ENCODE measurements around the gene PSMD11. TPM values are rescaled to one million over a fixed set of nuclear protein-coding genes. Genes with fewer than 3 reads are reported as not detected.
"Not testable (repeated sequence)": the region's sequence is repeated elsewhere in the genome, so short reads cannot be mapped to it uniquely, and the experiment has no call there.

PSMD11 gene
- polyA plus RNA-seq, 1 donor (not counting 4 experiments of a cell fraction or from before 2014, with no cell fraction given): 103 TPM

GRCh38 chr17:32449963-32450362 lies 5.7 kb downstream of the PSMD11 start:
- H2AFZ ChIP-seq (ENCODE audit: control insufficient read depth, low read length): no peak overlapping the region
- no peaks in the 10 kb centered on the region for H3K9me3 ChIP-seq (ENCODE audit: control insufficient read depth, low read depth, low read length)
- H3K79me2 ChIP-seq (ENCODE audit: control insufficient read depth, insufficient read depth, low read length): peaks cover 92% of the 10 kb centered on the region
- H3K4me3 ChIP-seq (ENCODE audit: control insufficient read depth in 2 of 3, extremely low read depth in 1 of 3, insufficient read depth in 2 of 3, low read depth in 1 of 3, low read length in 3 of 3): no peak overlapping the region
- H3K4me2 ChIP-seq (ENCODE audit: control insufficient read depth, extremely low read depth, insufficient read depth, low read depth, low read length): no peak overlapping the region
- no peak overlapping the region for H3K27ac ChIP-seq (ENCODE audit: control insufficient read depth, insufficient read depth, low read length)
- H3K27me3 ChIP-seq (ENCODE audit: control insufficient read depth, extremely low read depth, insufficient read depth, low read length): no peaks in the 10 kb centered on the region
- peaks cover 10% of the 10 kb centered on the region for H4K20me1 ChIP-seq (ENCODE audit: control insufficient read depth, extremely low read depth, insufficient read depth, low read length)
- TF ChIP-seq EZH2 (IDR thresholded peaks at IDR 0.05; ENCODE audit: low read length): no peak
- TF ChIP-seq, protein P1, sequence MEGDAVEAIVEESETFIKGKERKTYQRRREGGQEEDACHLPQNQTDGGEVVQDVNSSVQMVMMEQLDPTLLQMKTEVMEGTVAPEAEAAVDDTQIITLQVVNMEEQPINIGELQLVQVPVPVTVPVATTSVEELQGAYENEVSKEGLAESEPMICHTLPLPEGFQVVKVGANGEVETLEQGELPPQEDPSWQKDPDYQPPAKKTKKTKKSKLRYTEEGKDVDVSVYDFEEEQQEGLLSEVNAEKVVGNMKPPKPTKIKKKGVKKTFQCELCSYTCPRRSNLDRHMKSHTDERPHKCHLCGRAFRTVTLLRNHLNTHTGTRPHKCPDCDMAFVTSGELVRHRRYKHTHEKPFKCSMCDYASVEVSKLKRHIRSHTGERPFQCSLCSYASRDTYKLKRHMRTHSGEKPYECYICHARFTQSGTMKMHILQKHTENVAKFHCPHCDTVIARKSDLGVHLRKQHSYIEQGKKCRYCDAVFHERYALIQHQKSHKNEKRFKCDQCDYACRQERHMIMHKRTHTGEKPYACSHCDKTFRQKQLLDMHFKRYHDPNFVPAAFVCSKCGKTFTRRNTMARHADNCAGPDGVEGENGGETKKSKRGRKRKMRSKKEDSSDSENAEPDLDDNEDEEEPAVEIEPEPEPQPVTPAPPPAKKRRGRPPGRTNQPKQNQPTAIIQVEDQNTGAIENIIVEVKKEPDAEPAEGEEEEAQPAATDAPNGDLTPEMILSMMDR (optimal IDR thresholded peaks at IDR 0.05 in 1 of 3, IDR thresholded peaks at IDR 0.05 in 1 of 3, conservative IDR thresholded peaks at IDR 0.05 in 1 of 3; ENCODE audit: extremely low read depth in 1 of 3, insufficient read depth in 2 of 3, low read length in 3 of 3): no peak
- no peaks in the 10 kb centered on the region for H3K9me1 ChIP-seq (ENCODE audit: control insufficient read depth, extremely low read depth, insufficient read depth, low read length)
- H3K4me1 ChIP-seq (ENCODE audit: control insufficient read depth, extremely low read depth, insufficient read depth, low read length): peaks cover 11% of the 10 kb centered on the region
- H3K36me3 ChIP-seq (ENCODE audit: control insufficient read depth in 2 of 2, extremely low read depth in 1 of 2, insufficient read depth in 2 of 2, low read length in 2 of 2): peaks cover 21 to 32% of the 10 kb centered on the region in 2 experiments
- dilution Hi-C loops (cut with MboI; ENCODE audit: extremely low pct_ligation_motif_present, low sequenced_read_pairs): no loop called here
- DNase-seq (ENCODE audit: low read depth, low spot score) (no peak), FAIRE-seq (no peak)
- no peak overlapping the region for H3K9ac ChIP-seq (ENCODE audit: control insufficient read depth, extremely low read depth, insufficient read depth, low read length)

DNA sequence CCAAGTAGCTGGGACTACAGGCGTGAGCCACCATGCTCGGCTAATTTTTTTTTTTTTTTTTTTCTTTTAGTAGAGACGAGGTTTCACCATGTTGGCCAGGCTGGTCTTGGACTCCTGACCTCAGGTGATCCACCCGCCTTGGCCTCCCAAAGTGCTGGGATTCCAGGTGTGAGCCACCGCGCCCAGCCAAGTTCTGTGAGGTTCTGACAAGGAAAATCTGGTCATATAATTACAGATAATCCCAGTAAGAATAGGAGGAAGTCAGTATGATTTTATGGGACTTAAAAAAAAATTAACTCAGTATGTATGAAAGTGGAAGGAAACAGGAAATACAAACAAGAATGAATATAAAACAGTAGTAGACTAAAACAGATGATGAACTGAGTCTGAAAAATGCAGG lies 6.1 kb downstream of the PSMD11 start:
- H3K9me3 ChIP-seq (ENCODE audit: control insufficient read depth, low read depth, low read length); H3K4me3 ChIP-seq (ENCODE audit: control insufficient read depth in 2 of 3, extremely low read depth in 1 of 3, insufficient read depth in 2 of 3, low read depth in 1 of 3, low read length in 3 of 3); H3K27me3 ChIP-seq (ENCODE audit: control insufficient read depth, extremely low read depth, insufficient read depth, low read length); H3K27ac ChIP-seq (ENCODE audit: control insufficient read depth, insufficient read depth, low read length); H3K9me1 ChIP-seq (ENCODE audit: control insufficient read depth, extremely low read depth, insufficient read depth, low read length); DNase-seq (ENCODE audit: low read depth, low spot score); H4K20me1 ChIP-seq (ENCODE audit: control insufficient read depth, extremely low read depth, insufficient read depth, low read length); H3K9ac ChIP-seq (ENCODE audit: control insufficient read depth, extremely low read depth, insufficient read depth, low read length); FAIRE-seq; H3K4me2 ChIP-seq (ENCODE audit: control insufficient read depth, extremely low read depth, insufficient read depth, low read depth, low read length); dilution Hi-C loops (cut with MboI; ENCODE audit: extremely low pct_ligation_motif_present, low sequenced_read_pairs); H2AFZ ChIP-seq (ENCODE audit: control insufficient read depth, low read length): not testable (repeated sequence)
- Histone ChIP-seq H3K36me3 (ENCODE audit: control insufficient read depth in 2 of 2, extremely low read depth in 1 of 2, insufficient read depth in 2 of 2, low read length in 2 of 2) (peaks cover 22 to 32% of the 10 kb centered on the region in 2 experiments), H3K79me2 (ENCODE audit: control insufficient read depth, insufficient read depth, low read length) (peaks cover 92% of the 10 kb centered on the region), H3K4me1 (ENCODE audit: control insufficient read depth, extremely low read depth, insufficient read depth, low read length) (peaks cover 11% of the 10 kb centered on the region)

DNA sequence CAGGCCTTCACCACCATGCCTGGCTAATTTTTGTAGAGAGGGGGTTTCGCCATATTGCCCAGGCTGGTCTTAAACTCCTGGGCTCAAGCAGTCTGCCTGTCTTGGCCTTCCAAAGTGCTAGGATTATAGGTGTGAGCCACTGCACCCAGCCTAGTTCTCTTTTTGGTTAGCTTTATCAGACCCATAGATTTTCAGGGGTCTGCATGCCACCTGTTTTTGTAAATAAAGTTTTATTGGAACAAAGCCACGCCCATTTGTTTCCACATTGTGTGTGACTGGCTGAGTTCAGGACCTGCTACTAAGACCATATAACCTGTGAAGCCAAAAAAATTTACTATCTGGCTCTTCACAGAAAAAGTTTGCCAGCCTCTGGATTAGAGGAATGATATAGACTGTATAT lies 7.6 kb downstream of the PSMD11 start:
- FAIRE-seq: no peak
- TF ChIP-seq EZH2 (IDR thresholded peaks at IDR 0.05; ENCODE audit: low read length): no peak
- TF ChIP-seq, protein P1 (optimal IDR thresholded peaks at IDR 0.05 in 1 of 3, IDR thresholded peaks at IDR 0.05 in 1 of 3, conservative IDR thresholded peaks at IDR 0.05 in 1 of 3; ENCODE audit: extremely low read depth in 1 of 3, insufficient read depth in 2 of 3, low read length in 3 of 3): no peak
- H3K36me3 ChIP-seq (ENCODE audit: control insufficient read depth in 2 of 2, extremely low read depth in 1 of 2, insufficient read depth in 2 of 2, low read length in 2 of 2): peaks cover 21 to 27% of the 10 kb centered on the region in 2 experiments

More for the DNA sequence above, 7.6 kb downstream of the PSMD11 start:
- Histone ChIP-seq H3K4me2 (ENCODE audit: control insufficient read depth, extremely low read depth, insufficient read depth, low read depth, low read length) (no peak overlapping the region), H2AFZ (ENCODE audit: control insufficient read depth, low read length) (no peak overlapping the region), H3K9me1 (ENCODE audit: control insufficient read depth, extremely low read depth, insufficient read depth, low read length) (no peaks in the 10 kb centered on the region), H4K20me1 (ENCODE audit: control insufficient read depth, extremely low read depth, insufficient read depth, low read length) (no peaks in the 10 kb centered on the region), H3K9me3 (ENCODE audit: control insufficient read depth, low read depth, low read length) (no peaks in the 10 kb centered on the region), H3K27ac (ENCODE audit: control insufficient read depth, insufficient read depth, low read length) (no peak overlapping the region), H3K79me2 (ENCODE audit: control insufficient read depth, insufficient read depth, low read length) (peaks cover 85% of the 10 kb centered on the region), H3K4me3 (ENCODE audit: control insufficient read depth in 2 of 3, extremely low read depth in 1 of 3, insufficient read depth in 2 of 3, low read depth in 1 of 3, low read length in 3 of 3) (no peak overlapping the region), H3K27me3 (ENCODE audit: control insufficient read depth, extremely low read depth, insufficient read depth, low read length) (no peaks in the 10 kb centered on the region), H3K9ac (ENCODE audit: control insufficient read depth, extremely low read depth, insufficient read depth, low read length) (no peak overlapping the region), H3K4me1 (ENCODE audit: control insufficient read depth, extremely low read depth, insufficient read depth, low read length) (no peaks in the 10 kb centered on the region)
- DNase-seq (ENCODE audit: low read depth, low spot score): no peak
- dilution Hi-C loops (cut with MboI; ENCODE audit: extremely low pct_ligation_motif_present, low sequenced_read_pairs): no loop called here
